RPMI8226 (cell line): ENCODE data around the gene RHOG.
A peak's percentile ranks its signal among the peaks of the same experiment; 100 is the strongest.
"Not testable (repeated sequence)": the region's sequence is repeated elsewhere in the genome, so short reads cannot be mapped to it uniquely, and the experiment has no call there.

ENCODE experiments used
- DNase-seq: peaks from one replicate; pipeline ENCODE4 v3.0.0-alpha.2; 2015

The RHOG gene

GRCh38 chr11:3807909-3808860, 32.6 kb downstream of the RHOG start, which contains the start of gene PGAP2:
PGAP2 (plus strand) TSS chr11:3808560; CDS start chr11:3811260, 2,700 bp downstream.
- DNase-seq = peak; percentile 58

DNA sequence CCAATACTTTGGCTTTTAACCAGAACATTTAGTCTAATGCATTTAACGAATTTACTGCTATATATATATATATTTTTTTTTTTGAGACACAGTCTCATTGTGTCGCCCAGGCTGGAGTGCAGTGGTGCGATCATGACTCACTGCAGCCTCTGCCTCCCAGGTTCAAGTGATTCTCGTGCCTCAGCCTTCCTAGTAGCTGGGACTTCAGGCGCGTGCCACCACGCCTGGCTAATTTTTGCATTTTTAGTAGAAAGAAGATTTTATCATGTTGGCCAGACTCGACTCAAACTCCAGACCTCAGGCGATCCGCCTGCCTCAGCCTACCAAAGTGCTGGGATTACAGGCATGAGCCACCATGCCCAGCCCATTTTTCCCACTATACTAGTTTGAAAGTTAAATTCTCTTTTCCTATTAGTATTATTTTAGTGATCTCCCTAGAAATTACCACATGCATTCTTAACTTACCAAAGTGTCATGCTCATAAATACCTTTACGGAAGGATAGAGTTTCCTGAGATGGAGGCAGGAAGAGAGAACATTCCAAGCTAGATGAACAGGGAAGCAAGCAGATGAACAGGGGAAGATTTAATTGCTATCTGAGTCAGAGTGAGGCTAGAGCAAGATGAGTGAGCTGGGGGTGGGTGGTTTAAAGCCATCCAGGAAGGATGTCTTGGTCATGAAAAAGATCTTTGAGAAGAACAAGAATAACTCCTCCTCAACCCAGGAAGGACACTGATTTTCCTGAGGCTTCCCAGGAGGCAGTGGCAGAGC, 36.8 kb downstream of the RHOG start:
- DNase-seq = no peak

DNA sequence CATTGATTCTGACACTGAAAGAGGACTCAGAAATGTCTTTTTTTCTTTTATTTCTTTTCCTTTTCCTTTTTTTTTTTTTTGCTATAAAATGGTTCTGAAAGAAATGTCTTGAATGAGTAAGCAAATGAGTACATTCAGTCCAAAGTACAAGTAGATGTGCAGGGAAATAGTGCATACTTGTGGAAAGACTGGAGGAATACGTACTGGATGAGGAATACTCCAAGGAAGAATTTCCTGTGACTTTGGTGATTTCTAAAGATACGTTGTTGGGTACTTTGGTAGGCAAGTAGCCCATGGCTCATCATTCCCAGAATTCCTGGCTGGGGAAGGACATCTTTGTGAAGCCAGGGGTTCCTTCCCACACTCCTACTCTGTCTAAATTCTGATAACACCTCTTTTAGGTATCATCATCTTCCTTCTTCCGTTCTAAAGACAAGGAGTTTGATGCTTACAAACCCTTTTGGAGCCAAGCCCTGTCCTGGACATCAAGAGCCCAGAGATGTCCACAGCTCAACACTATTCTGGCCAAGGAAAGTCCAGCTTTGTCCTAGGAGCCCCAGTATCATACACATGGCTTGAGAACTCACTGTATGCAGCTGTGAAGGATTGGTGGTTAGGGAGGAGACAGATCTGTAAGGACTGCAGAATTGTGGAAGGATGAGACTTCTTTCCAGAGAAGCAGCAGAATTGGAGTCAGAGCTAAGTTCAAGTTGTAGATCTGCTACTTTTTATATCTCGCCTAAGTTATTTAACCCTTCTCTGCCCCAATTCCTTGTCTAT, 38.6 kb downstream of the RHOG start:
- DNase-seq = no peak

DNA sequence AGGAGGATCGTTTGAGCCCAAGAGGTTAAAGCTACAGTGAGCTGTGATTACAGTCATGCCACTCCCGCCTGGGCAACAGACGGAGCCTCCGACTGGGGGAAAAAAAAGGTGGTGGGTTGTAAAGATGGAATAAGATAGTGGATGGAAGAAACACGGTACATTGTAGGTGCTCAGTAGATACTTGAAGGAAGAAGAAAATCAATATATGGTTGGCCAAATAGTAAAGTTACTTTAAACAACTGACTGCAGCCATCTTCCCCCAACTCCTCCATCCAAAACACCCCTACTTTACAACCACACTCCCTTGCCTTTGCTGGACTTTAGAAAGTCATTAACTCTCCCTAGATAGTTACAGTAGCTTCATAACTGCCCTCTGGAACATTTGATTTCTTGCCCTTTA, 40.9 kb downstream of the RHOG start:
- no peak for DNase-seq

GRCh38 chr11:3799143-3799542, 41.6 kb downstream of the RHOG start:
- no peak for DNase-seq

GRCh38 chr11:3797329-3798090, 43.2 kb downstream of the RHOG start, which contains the start of gene NUP98:
NUP98 (minus strand) TSS chr11:3797554; CDS start chr11:3782117, 15,437 bp downstream.
- DNase-seq = peak; percentile 97

- DNase-seq = no peak
These were observed 43.9 kb downstream of the RHOG start for GRCh38 chr11:3796801-3797328.

GRCh38 chr11:3796346-3796745, 44.4 kb downstream of the RHOG start:
- no peak for DNase-seq

DNA sequence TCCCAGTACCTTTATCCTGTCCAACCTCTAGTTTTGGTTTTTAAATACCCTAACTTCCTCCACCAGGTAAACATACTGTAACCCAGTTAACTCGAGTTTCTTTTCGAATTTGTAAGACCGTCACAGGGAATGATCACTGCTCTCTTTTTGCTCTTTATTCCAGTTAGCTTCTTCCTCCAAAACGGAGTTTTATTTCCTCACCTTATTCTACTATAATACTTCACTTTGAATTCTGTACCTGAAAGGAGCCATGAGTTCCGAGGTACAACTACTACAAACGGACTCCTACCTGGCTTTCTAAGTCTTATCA, 44.8 kb downstream of the RHOG start:
- no peak for DNase-seq

DNA sequence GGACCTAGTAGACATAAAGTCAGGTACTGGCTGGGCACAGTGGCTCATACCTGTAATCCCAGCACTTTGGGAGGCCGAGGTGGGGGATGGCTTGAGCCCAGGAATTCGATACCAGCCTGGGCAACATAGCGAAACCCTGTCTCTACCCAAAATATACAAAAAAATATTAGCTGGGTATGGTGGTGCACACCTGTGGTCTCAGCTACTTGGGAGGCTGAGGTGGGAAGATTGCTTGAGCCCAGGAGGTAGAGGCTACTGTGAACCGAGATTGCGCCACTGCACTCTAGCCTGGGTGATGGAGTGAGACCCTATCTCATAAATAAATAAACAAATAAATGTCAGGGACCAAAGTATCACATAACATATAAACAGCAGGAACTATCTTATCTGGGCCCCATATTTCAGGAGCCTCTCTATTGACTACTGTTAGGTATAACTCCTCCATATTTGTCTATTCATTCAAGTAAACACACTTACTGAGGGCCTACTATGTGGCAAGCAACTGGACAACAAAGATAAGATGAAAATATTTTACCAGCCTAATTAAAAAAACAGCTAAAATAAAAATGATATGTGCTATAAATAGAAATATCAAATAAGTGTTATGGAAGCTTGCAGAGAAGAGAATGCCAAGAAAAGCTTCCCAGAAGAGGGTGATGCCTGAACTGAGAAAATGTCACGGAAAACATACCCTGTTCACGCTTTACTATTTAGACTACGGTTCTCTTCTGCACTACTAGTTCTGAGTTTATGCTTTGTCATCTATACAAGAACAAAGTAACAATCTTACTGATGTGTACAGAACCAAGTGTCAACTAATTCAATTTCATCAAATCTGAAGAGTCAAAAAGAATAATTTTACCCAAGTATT, 45.4 kb downstream of the RHOG start:
- no peak for DNase-seq

DNA sequence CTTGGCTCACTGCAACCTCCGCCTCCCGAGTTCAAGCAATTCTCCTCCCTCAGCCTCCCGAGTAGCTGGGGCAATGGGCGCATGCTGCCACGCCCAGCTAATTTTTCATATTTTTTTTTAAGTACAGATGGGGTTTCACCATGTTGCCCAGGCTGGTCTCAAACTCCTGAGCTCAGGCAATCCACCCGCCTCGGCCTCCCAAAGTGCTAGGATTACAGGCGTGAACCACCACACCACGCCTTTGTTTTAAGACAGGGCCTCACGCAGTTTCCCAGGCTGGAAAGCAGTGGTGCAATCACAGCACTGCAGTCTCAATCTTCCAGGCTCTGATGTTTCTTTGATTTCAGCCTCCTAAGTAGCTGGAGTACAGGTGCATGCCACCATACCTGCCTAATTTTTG, 46.4 kb downstream of the RHOG start:
- DNase-seq = not testable (repeated sequence)

- no peak for DNase-seq
These were observed 53.9 kb downstream of the RHOG start for GRCh38 chr11:3786781-3787428.

DNA sequence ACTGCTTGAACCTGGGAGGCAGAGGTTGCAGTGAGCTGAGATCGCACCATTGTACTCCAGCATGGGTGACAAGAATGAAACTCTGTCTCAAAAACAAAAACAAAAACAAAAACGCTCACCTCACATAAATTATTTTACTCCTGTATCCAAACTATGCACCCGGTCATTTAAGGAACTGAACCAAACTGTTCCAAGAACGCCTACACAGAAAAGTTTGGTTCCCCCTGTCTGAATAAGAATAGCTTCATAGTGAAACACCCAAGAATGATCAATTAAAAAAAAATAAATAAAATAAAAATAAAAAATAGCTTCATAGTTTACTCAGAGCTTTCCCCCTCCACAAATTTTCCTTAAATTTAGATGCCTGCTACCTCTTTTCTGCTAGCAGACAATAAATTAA, 57.1 kb downstream of the RHOG start:
- no peak for DNase-seq

GRCh38 chr11:3782963-3783362, 57.8 kb downstream of the RHOG start:
- no peak for DNase-seq

- DNase-seq = no peak
These were observed 59.3 kb downstream of the RHOG start for GRCh38 chr11:3781423-3781822.
